Right lung (tissue), 5 donors: ENCODE measurements around the gene USP53. TPM values are rescaled to one million over a fixed set of nuclear protein-coding genes. Genes with fewer than 3 reads are reported as not detected.
"Not testable (repeated sequence)": the region's sequence is repeated elsewhere in the genome, so short reads cannot be mapped to it uniquely, and the experiment has no call there.

Experiments
- DNase-seq, 2 donors: peaks; one replicate each; pipeline ENCODE4 v3.0.0-alpha.2; 2013
- polyA plus RNA-seq, 5 donors: library from polyadenylated mRNA; unstranded; fragments of 120-200 nt; gene quantifications; one replicate each; pipeline versions ENCODE4 v1.2.1 to v1.2.3, GENCODE V29; 2013; ENCODE audit warnings: inconsistent platforms in 1 of 5, low replicate concordance in 1 of 5; ENCODE audit not compliant: insufficient read length in 5 of 5, insufficient read depth in 1 of 5

Gene USP53
- polyA plus RNA-seq, 5 donors: 15.4 to 49.2 (median 35.4) TPM

- no peak for DNase-seq
Measured at GRCh38 chr4:119266153-119266552, 53.6 kb downstream of the USP53 start.

GRCh38 chr4:119268466-119268865, 56.0 kb downstream of the USP53 start:
- no peak for DNase-seq

- no peak for DNase-seq
Measured at GRCh38 chr4:119271361-119272085, 59.0 kb downstream of the USP53 start.

GRCh38 chr4:119279541-119279940, 67.0 kb downstream of the USP53 start:
- DNase-seq: not testable (repeated sequence)

- not testable (repeated sequence) for DNase-seq
Measured at GRCh38 chr4:119279945-119280344, 67.4 kb downstream of the USP53 start.

GRCh38 chr4:119281393-119281792, 68.9 kb downstream of the USP53 start:
- DNase-seq: no peak

GRCh38 chr4:119284876-119285780, 72.6 kb downstream of the USP53 start:
- DNase-seq: peak; percentile 9 to 23

GRCh38 chr4:119286377-119287002, 74.0 kb downstream of the USP53 start:
- DNase-seq: peak; percentile 27 to 56

- no peak for DNase-seq
Measured at GRCh38 chr4:119289313-119289712, 76.8 kb downstream of the USP53 start.

GRCh38 chr4:119290598-119290997, 78.1 kb downstream of the USP53 start:
- DNase-seq: no peak

GRCh38 chr4:119296356-119296755, 83.8 kb downstream of the USP53 start:
- no peak for DNase-seq

- DNase-seq: no peak
Measured at GRCh38 chr4:119297795-119298194, 85.3 kb downstream of the USP53 start.

- no peak for DNase-seq
Measured at GRCh38 chr4:119299260-119299671, 86.8 kb downstream of the USP53 start.

- no peak for DNase-seq
Measured at GRCh38 chr4:119299741-119300100, 87.2 kb downstream of the USP53 start.

- peak; percentile 94 to 95 for DNase-seq
Measured at GRCh38 chr4:119300101-119300978, 87.8 kb downstream of the USP53 start.

- no peak for DNase-seq
Measured at GRCh38 chr4:119302073-119302832, 89.7 kb downstream of the USP53 start.

- no peak for DNase-seq
Measured at GRCh38 chr4:119303587-119304305, 91.2 kb downstream of the USP53 start.

- no peak for DNase-seq
Measured at GRCh38 chr4:119304431-119304830, 91.9 kb downstream of the USP53 start.

GRCh38 chr4:119307606-119308005, 95.1 kb downstream of the USP53 start:
- DNase-seq: no peak

- no peak for DNase-seq
Measured at GRCh38 chr4:119310826-119311225, 98.3 kb downstream of the USP53 start.
